ENCODE measurements around the gene INPP4B.

DNA sequence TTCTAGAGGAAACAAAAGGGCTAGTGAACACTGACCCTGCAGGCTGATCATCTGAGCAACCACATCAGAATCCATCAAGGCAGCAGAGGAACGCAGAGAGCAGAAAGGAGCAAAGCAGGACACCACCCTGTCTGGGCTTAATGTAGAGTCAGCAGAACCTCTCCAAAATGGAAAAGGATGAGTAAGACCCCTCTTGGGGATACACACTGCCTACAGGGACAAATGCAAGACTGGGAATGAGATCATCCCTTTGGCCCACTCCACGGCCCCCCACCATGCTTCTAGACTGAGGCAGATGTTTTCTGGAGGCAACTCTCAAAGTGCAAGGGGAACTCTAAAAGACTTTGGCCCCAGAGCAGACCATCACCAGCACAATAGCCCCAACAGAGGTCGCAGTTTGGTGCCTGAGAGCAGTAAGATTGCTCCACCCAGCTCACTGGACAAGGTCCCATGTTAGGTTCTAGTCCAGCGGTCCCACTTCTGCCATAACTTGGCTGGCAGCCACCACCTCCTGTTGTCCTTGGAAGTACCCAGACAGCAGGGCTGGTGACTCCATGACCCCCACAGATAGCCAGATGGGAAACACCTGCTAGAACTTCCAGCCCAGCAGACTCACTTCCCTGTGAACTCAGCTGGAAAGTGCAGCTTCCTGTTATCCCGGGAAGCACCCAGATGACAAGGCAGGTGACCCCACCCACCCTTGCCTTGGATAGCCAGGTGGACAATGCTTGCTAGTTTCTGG is 372.7 kb downstream of the INPP4B start:
- TF ChIP-seq CTCF (IDR thresholded peaks at IDR 0.05) (no peak), ZFX (IDR thresholded peaks at IDR 0.05; ENCODE audit: borderline replicate concordance) (no peak)

Data from 22Rv1 (cell line).